ENCODE results near the gene IPCEF1. TPM values are rescaled to one million over a fixed set of nuclear protein-coding genes. Genes with fewer than 3 reads are reported as not detected.

Gene IPCEF1
- total RNA-seq, 1 experiment from 2014 or later, result 6.6 TPM

DNA sequence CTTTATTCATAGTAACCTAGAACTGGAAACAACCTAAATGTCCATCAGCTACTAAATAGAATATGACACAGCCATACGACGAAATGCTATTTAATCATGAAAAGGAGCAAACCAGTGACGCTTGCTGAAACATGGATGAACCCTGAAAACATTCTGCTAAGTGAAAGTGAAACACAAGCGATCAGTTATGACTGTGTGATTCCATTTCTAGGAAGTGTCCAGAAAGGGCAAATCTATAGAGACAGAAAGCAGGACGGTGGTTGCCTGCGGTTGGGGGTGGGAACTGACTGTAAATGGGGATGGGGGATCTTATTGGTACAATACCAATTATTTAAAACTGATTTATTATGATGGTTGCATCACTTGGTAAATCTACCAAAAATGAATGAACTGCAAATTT, 126.8 kb downstream of the IPCEF1 start:
- Histone ChIP-seq H3K4me3 (ENCODE audit: insufficient read depth, low read depth, low read length) (no peak overlapping the region), H3K36me3 (replicated peaks; ENCODE audit: control insufficient read depth, insufficient read depth, low read length) (no peaks in the 10 kb centered on the region), H3K27me3 (ENCODE audit: control insufficient read depth, insufficient read depth, low read length) (no peaks in the 10 kb centered on the region)
- no peak for DNase-seq

DNA sequence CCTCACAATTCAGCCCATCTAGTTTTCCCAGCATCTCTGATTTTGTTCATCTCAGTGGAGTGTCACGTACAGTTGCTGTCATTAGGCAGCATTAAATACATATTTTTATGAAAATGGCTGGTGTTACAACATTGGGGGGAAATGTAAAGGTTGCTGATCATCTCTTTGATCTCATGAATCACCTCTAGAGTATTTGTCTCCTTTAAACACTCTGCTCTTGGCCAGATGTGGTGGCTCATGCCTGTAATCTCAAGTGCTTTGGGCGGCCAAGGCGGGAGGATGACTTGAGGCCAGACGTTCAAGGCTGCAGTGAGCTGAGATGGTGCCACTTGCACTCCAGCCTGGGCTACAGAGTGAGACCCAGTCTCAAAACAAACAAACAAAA, 128.1 kb downstream of the IPCEF1 start:
- H3K36me3 ChIP-seq (replicated peaks; ENCODE audit: control insufficient read depth, insufficient read depth, low read length), result no peaks in the 10 kb centered on the region
- DNase-seq, result no peak
- no peaks in the 10 kb centered on the region for H3K27me3 ChIP-seq (ENCODE audit: control insufficient read depth, insufficient read depth, low read length)
- H3K4me3 ChIP-seq (ENCODE audit: insufficient read depth, low read depth, low read length), result no peak overlapping the region

DNA sequence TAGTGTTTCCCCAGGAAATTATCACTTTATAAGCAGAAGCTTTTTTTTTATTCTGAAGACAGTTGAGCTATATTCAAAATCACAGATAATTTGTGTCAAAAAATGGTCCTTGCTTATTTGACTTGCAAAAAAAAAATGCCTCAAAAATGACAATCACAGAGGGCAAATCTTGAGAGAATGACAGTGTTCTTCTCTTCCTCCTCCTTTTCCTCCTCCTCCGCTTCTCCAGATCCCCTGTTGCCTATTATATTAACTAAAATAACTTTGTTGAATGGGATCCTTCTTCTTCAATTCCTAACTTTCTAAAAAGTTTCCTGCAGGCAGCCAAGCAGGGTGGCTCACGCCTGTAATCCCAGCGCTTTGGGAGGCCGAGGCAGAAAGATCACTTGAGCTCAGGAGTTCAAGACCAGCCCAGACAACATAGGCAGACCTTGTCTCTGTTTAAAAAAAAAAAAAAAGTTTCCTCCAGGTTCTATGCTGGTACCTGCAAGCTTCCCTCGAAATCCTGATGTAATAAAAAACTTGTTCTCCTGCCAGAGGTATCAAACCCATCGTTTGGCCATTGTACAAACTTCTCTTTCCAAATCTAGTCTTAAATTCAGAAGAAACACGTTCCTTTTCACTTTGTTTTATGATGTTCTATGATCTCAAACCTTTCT, 128.6 kb downstream of the IPCEF1 start:
- Histone ChIP-seq H3K27me3 (ENCODE audit: control insufficient read depth, insufficient read depth, low read length) (no peaks in the 10 kb centered on the region), H3K4me3 (ENCODE audit: insufficient read depth, low read depth, low read length) (no peak overlapping the region), H3K36me3 (replicated peaks; ENCODE audit: control insufficient read depth, insufficient read depth, low read length) (no peaks in the 10 kb centered on the region)
- DNase-seq, result no peak

DNA sequence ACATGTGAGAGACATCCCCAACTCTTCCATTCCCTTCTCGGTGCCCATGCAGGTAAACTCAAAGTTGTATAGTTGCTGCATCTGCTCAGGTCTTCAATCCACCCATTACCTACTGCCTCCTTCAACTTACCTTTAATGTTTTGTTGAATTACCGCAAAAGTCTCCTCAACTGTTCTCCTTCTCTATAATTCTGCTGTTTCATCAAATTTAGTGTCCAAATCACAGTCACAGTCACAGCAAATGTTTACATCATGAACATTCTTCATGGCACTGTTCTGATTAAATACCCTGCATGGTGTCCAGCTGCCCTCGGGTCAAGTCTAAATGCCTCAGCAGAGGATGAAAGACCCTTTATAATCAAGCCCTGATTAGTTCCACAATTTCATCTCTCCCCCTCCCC, 130.1 kb downstream of the IPCEF1 start:
- H3K27me3 ChIP-seq (ENCODE audit: control insufficient read depth, insufficient read depth, low read length), result no peaks in the 10 kb centered on the region
- no peak overlapping the region for H3K4me3 ChIP-seq (ENCODE audit: insufficient read depth, low read depth, low read length)
- no peak for DNase-seq
- no peaks in the 10 kb centered on the region for H3K36me3 ChIP-seq (replicated peaks; ENCODE audit: control insufficient read depth, insufficient read depth, low read length)

DNA sequence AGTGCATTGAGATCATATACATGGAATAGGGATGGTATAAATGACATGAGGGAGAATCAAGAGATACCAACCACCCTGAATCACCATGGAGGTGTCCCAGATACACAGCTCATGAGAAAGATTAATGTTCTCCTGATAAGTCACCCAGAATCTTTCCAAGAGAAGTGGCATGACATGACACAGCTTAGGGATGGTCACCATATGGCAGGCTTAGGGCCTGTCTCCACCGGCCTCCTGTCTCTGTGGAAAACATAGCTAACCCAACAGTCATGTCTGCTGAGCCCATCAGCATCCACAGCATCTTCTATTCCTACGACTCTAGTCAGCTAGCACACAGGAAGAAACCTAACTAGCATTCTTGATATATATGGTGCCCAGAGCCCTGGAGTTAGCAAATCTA, 133.3 kb downstream of the IPCEF1 start:
- DNase-seq, result no peak
- Histone ChIP-seq H3K4me3 (ENCODE audit: insufficient read depth, low read depth, low read length) (no peak overlapping the region), H3K36me3 (replicated peaks; ENCODE audit: control insufficient read depth, insufficient read depth, low read length) (no peaks in the 10 kb centered on the region), H3K27me3 (ENCODE audit: control insufficient read depth, insufficient read depth, low read length) (no peaks in the 10 kb centered on the region)

DNA sequence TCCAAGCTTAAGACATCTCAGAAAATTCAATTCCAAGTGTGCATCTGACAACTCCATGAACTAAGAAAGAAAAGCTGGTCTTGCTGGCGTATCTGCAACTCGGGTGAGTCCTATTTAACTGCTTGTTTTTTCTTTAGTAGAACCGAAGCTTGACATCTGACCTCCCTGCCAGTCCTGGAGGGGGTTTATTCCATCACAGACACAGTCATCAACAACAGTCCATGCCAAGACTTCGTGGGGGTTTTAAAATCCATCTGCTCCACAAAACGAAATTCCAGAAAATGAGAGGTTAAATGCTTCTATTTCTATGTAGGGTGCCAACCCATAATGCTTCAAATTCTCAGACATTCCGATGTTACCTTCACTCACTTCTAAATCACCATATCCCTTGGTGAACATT, 133.9 kb downstream of the IPCEF1 start:
- H3K27me3 ChIP-seq (ENCODE audit: control insufficient read depth, insufficient read depth, low read length), result no peaks in the 10 kb centered on the region
- H3K36me3 ChIP-seq (replicated peaks; ENCODE audit: control insufficient read depth, insufficient read depth, low read length), result no peaks in the 10 kb centered on the region
- no peak for DNase-seq
- H3K4me3 ChIP-seq (ENCODE audit: insufficient read depth, low read depth, low read length), result no peak overlapping the region

DNA sequence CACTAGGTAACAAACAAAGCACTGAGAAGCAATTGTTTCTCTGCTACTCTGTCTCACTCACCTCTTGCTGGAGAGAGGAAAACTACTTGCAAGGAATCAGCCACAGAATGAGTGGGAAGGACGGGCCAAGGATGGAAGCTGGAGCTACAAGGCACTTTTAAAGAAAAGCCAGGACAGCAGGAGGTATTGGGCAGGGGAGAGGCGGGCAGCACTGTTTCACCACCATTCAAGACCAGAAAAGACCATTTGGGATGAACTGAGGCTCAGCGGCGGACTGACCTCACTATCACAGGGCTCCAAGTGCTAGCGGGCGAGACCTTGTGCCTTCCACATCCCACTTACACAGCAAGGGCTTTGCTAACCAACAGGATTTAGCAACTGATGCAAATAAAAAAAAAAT, 137.4 kb downstream of the IPCEF1 start:
- H3K27me3 ChIP-seq (ENCODE audit: control insufficient read depth, insufficient read depth, low read length), result no peaks in the 10 kb centered on the region
- no peak overlapping the region for H3K4me3 ChIP-seq (ENCODE audit: insufficient read depth, low read depth, low read length)
- H3K36me3 ChIP-seq (replicated peaks; ENCODE audit: control insufficient read depth, insufficient read depth, low read length), result no peaks in the 10 kb centered on the region
- DNase-seq, result peak; percentile 9

DNA sequence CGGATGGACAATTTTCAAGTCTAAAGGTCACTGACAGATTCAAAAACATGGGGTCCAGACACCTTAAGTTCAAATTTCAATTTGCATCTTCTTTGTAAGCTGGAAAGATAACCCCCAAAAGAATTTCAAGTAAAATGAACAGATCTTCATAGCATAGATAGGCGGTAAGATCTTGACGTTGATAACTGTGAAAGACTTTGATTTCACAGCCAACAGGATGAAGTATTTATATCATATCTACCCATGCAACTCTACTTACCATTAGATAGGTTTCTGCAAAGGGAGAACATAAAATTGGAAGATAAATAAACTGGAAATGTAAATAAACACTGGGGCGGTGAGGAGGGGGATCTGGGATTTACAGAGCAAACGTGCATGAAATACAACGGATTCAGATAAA, 137.8 kb downstream of the IPCEF1 start:
- DNase-seq, result no peak
- Histone ChIP-seq H3K27me3 (ENCODE audit: control insufficient read depth, insufficient read depth, low read length) (no peaks in the 10 kb centered on the region), H3K36me3 (replicated peaks; ENCODE audit: control insufficient read depth, insufficient read depth, low read length) (no peaks in the 10 kb centered on the region), H3K4me3 (ENCODE audit: insufficient read depth, low read depth, low read length) (no peak overlapping the region)

DNA sequence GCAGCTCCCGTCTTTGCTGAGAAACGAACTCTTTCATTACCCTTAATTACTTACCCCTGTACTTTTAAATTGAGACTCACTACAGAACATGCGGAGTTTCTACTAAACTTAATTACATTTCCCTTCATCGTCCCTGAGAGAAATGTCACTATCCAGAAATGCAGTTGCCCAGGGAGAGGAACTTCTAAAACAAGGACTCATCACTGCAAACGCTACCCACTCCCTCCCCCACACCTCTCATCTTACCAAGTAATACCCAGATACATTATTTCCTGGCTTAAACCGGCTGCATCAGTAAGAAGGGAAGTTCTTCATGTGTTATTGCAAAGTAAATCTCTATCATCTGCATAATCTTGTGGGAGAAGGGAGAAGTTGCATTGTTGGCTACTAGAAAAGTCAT, 138.3 kb downstream of the IPCEF1 start:
- Histone ChIP-seq H3K4me3 (ENCODE audit: insufficient read depth, low read depth, low read length) (no peak overlapping the region), H3K36me3 (replicated peaks; ENCODE audit: control insufficient read depth, insufficient read depth, low read length) (no peaks in the 10 kb centered on the region), H3K27me3 (ENCODE audit: control insufficient read depth, insufficient read depth, low read length) (no peaks in the 10 kb centered on the region)
- DNase-seq, result no peak

DNA sequence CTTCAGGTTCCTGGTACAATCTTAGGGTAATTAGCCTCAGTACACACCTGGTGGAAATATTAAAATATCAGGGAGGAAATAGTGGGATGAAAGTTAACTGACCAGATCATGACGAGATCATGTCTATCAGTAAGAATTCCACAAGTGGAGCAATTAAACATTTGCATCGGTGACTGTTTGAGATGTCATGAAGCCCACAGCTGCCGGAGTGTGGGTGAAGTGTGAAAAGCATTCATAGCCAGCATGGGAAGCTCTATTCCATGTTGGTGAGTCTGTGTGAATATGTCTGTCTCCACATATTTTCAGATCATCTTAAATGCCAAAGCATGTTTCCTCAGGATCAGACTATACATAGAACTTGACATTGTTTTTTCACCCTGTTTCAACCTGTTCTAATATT, 142.8 kb downstream of the IPCEF1 start:
- H3K27me3 ChIP-seq (ENCODE audit: control insufficient read depth, insufficient read depth, low read length), result no peaks in the 10 kb centered on the region
- H3K4me3 ChIP-seq (ENCODE audit: insufficient read depth, low read depth, low read length), result no peak overlapping the region

DNA sequence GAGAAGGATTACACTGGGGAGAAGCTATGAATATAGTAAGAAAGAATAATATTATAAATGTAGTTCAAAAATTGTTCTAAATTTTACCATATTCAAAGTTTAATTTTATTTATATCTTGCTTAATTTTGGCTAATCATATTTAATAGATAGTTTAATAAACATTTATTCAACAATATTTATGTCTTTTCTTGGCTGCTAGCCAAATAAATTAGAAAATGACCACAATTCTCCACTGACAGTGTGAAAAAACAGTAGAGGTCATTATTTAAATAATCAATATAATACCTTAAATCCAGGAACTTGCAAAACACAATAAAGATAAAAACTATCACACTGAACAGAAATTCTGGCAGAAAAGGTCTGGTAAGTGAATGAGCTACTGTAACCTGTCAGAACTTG, 145.9 kb downstream of the IPCEF1 start:
- no peak for DNase-seq
- Histone ChIP-seq H3K27me3 (ENCODE audit: control insufficient read depth, insufficient read depth, low read length) (no peaks in the 10 kb centered on the region), H3K4me3 (ENCODE audit: insufficient read depth, low read depth, low read length) (no peak overlapping the region), H3K36me3 (replicated peaks; ENCODE audit: control insufficient read depth, insufficient read depth, low read length) (no peaks in the 10 kb centered on the region)

More for the DNA sequence above, 142.8 kb downstream of the IPCEF1 start:
- H3K36me3 ChIP-seq (replicated peaks; ENCODE audit: control insufficient read depth, insufficient read depth, low read length), result no peaks in the 10 kb centered on the region
- no peak for DNase-seq

DNA sequence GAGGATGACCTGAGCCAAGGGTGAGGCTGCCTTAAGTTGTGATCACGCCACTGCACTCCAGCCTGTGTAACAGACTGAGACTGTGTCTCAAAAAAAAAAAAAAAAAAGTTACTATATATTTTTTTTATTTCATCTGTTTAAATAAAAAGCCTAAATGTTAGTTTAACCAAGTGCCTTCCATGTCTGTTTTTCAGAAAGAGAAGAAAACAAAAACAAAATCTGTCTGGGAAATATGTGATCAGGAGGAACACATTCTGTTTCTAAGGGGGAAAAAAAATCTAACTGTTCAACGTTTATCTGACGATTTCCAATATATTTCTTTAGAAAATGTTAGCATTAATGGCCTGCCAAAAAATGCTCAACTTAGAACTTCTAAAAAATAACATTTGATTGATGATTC, 147.0 kb downstream of the IPCEF1 start:
- no peaks in the 10 kb centered on the region for H3K27me3 ChIP-seq (ENCODE audit: control insufficient read depth, insufficient read depth, low read length)
- no peaks in the 10 kb centered on the region for H3K36me3 ChIP-seq (replicated peaks; ENCODE audit: control insufficient read depth, insufficient read depth, low read length)
- DNase-seq, result no peak
- H3K4me3 ChIP-seq (ENCODE audit: insufficient read depth, low read depth, low read length), result no peak overlapping the region

DNA sequence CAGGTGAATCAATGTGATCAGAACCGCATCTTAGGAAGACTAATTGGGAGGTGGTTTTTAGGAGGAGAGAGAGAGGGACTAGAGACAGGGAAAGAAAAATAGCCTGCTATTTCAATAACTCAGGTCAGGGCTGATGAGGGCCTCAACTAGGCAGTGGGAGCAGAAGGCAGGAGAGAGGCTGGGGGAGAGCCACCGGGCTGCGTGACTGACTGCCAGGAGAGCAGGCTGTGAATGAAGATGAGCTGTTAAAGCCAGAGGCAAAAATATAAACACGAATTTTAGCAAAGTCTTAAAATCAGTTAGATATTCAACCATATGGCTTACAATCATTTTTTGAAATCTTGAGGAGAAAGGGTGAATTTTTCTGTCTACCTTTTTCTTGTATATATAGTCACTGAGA, 149.6 kb downstream of the IPCEF1 start:
- H3K4me3 ChIP-seq (ENCODE audit: insufficient read depth, low read depth, low read length), result no peak overlapping the region
- no peaks in the 10 kb centered on the region for H3K27me3 ChIP-seq (ENCODE audit: control insufficient read depth, insufficient read depth, low read length)

DNA sequence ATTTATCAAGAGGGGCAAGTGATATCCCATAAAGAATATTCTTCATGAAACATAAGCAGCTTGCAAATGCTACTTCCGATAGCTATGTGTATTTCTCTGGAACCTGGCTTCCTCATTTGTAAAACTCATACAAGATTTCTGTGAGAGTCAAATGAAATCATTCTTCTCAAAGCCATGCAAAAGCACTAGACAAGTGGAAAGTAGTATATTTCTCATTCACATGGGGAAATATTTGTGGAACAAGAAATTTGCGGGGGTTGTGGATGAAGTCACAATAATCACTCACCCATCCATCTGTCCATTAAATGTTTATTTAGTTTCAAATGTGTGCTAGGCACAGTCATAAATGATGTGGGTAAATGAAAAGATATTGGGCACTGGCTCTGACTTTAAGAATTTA, 150.5 kb downstream of the IPCEF1 start:
- Histone ChIP-seq H3K27me3 (ENCODE audit: control insufficient read depth, insufficient read depth, low read length) (no peaks in the 10 kb centered on the region), H3K36me3 (replicated peaks; ENCODE audit: control insufficient read depth, insufficient read depth, low read length) (no peaks in the 10 kb centered on the region), H3K4me3 (ENCODE audit: insufficient read depth, low read depth, low read length) (no peak overlapping the region)
- no peak for DNase-seq

More for the DNA sequence above, 149.6 kb downstream of the IPCEF1 start:
- DNase-seq, result no peak
- no peaks in the 10 kb centered on the region for H3K36me3 ChIP-seq (replicated peaks; ENCODE audit: control insufficient read depth, insufficient read depth, low read length)

DNA sequence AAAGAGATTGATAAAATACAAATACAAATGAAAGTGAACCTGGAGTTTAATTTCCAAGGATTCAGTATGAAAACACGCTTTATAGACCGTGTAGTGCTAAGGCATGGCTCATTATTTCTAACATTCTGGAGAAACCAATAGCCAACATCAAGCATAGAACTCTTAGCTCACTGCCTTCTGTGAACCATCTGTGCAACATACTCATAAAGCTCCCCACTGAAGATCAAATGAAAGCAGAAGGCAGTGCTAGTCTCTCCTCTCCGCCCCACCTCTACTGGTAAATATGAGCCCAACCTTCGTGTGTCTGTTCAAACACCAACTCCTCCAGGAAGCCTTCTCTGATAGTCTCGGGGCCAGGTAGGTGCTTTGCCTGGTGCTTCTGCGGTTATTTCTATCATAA, 153.6 kb downstream of the IPCEF1 start:
- Histone ChIP-seq H3K36me3 (replicated peaks; ENCODE audit: control insufficient read depth, insufficient read depth, low read length) (no peaks in the 10 kb centered on the region), H3K27me3 (ENCODE audit: control insufficient read depth, insufficient read depth, low read length) (no peaks in the 10 kb centered on the region), H3K4me3 (ENCODE audit: insufficient read depth, low read depth, low read length) (no peak overlapping the region)
- DNase-seq, result no peak

DNA sequence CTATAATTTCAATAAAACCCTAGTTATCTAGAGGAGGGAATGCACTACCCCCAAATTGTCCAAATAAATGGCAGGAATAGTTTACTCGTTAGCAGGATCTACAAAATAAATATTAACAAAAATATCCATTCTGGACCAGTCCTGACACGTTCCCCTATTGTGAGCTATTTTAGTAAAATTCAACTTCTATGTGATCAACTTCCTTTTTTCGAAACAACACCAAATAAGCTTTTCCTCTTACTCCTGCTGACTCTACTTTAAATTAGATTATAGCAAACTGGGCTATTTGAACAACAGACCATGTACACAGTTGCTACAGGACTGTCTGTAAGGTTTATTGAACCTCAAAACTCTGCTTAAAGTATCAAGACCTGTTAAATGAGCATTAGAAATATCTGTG, 154.3 kb downstream of the IPCEF1 start:
- Histone ChIP-seq H3K4me3 (ENCODE audit: insufficient read depth, low read depth, low read length) (no peak overlapping the region), H3K27me3 (ENCODE audit: control insufficient read depth, insufficient read depth, low read length) (no peaks in the 10 kb centered on the region), H3K36me3 (replicated peaks; ENCODE audit: control insufficient read depth, insufficient read depth, low read length) (no peaks in the 10 kb centered on the region)
- DNase-seq, result no peak

Measured in H7 (cell line).